GM18520 (cell line): Measurements from ENCODE around the gene PRH2.

Source experiments
- ATAC-seq: cut with Tn5 transposase; IDR thresholded peaks from one replicate; pipeline ENCODE4 v1.9.1; 2021; ENCODE audit not compliant: unreplicated experiment

PRH2 gene

GRCh38 chr12:10959804-10960203 is 30.8 kb downstream of the PRH2 start:
- ATAC-seq, result no peak

GRCh38 chr12:10960211-10960610 is 31.2 kb downstream of the PRH2 start:
- ATAC-seq, result no peak

- ATAC-seq, result no peak
Measured at GRCh38 chr12:10965476-10965875, 36.4 kb downstream of the PRH2 start.

GRCh38 chr12:10966314-10966713 is 37.3 kb downstream of the PRH2 start:
- ATAC-seq, result no peak

GRCh38 chr12:10967409-10967808 is 38.4 kb downstream of the PRH2 start:
- no peak for ATAC-seq

- ATAC-seq, result no peak
Measured at GRCh38 chr12:10968765-10969456, 39.9 kb downstream of the PRH2 start.

GRCh38 chr12:10974965-10975364 is 45.9 kb downstream of the PRH2 start:
- ATAC-seq, result no peak

GRCh38 chr12:10982244-10982643 is 53.2 kb downstream of the PRH2 start:
- no peak for ATAC-seq
